HG03196 (cell line): ENCODE data around the gene CLASP1.
"Not testable (repeated sequence)": the region's sequence is repeated elsewhere in the genome, so short reads cannot be mapped to it uniquely, and the experiment has no call there.

Experiments
- ATAC-seq: cut with Tn5 transposase; IDR thresholded peaks from one replicate; pipeline ENCODE4 v1.9.1; 2021; ENCODE audit not compliant: unreplicated experiment

Gene CLASP1

DNA sequence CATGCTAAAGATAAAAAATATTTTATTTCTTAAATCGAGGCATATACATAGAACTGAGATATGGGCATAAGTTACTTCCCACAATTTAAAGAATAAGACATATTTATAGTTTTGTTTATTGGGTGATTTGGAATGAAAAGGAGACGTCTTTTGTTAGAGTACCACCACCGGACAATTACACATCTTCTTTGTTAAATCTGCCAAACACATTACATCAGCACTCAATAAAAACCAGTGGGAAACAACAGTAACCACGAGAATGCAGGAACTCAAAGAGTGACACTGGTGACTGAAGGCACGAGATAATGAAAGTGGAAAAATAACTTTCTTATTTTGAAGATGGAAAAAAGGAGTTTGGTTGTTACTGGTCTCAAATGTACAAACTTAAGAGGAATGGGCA lies 271.6 kb downstream of the CLASP1 start:
- ATAC-seq, result no peak

DNA sequence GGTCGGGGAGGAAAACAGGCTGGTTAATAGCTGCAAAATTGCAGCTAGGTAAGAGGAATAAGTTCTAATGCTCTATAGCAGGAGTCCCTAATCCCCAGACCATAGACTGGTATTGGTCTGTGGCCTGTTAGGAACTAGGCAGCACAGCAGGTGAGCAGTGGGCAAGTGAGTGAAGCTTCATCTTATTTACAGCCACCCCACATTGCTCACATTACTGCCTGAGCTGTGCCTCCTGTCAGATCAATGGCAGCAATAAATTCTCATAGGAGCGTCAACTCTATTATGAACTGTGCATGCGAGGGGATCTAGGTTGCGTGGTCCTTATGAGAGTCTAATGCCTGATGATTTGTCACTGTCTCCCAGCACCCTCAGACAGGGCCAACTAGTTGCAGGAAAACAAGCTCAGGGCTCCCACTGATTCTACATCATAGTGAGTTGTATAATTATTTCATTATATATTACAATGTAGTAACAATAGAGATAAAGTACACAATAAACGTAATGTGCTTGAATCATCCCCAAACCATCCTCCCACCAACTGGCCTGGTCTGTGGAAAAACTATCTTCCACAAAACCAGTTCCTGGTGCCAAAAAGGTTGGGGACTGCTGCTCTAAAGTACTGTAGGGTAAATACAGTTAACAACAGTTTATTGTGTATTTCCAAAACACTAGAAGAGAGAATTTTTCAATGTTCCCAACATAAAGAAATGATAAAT lies 272.6 kb downstream of the CLASP1 start:
- no peak for ATAC-seq

DNA sequence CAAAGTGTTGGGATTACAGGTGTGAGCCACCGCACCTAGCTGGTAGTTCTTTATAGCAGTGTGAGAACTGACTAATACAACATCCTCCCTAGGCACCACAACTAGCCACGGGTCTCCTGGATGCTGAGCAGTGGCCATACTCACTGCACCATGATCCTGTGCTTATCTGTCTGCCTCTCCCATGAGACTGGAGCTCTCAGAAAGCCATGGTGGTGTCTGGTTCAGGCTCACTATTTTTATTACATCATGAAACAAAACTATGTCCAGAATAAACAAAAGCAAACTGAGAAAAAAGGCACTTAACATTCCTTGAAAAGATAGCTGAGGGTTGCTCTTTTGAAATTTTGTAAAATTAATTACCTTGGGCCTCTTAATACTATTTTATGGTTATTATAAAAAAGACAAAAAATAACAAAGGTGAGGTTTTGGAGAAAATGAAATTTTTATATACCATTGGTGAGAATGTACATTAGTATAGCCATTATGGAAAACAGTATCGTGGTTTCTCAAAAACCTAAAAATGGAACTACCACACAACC lies 273.6 kb downstream of the CLASP1 start:
- no peak for ATAC-seq

DNA sequence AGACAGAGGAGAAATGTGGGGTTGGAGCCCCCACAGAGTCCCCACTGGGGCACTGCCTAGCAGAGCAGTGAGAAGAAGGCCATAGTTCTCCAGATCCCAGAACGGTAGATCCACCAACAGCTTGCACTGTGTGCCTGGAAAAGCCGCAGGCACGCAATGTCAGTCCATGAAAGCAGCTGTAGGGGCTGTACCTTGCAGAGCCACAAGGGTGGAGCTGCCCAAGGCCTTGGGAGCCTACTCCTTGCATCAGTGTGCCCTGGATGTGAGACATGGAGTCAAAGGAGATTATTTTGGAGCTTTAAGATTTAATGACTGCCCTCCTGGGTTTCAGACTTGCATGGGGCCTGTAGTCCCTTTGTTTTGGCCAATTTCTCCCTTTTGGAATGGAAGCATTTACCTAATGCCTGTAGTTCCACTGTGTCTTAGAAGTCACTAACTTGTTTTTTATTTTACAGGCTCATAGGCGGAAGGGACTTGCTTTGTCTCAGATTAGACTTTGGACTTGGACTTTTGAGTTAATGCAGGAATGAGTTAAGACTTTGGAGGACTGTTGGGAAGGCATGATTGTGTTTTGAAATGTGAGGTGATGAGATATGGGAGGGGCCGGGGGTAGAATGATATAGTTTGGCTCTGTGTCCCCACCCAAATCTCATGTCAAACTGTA lies 274.7 kb downstream of the CLASP1 start:
- ATAC-seq, result not testable (repeated sequence)

DNA sequence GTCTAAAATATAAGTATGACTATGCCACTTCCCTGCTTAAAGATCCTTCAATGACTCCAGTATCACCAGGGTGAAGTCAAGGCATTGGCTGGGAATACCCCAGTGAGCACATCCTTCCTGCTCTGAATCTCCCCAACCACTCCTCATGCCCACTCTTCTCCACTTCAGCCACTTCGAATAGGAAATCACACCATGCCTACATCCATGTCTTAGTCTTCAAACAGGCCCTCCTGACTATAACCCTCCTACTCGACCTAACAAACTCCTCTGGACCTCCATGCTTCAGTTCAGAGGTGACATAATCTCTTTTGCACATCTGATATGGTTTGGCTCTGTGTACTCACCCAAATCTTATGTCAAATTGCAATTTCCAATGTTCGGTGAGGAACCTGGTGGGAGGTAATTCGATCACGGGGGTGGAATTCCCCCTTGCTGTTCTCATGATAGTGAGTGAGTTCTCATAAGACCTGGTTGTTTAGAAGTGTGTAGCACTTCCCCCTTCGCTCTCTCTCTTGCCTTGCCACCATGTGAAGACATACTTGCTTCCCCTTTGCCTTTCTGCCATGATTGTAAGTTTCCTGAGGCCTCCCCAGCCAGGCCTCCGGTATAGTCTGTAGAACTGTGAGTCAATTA lies 276.4 kb downstream of the CLASP1 start:
- no peak for ATAC-seq

DNA sequence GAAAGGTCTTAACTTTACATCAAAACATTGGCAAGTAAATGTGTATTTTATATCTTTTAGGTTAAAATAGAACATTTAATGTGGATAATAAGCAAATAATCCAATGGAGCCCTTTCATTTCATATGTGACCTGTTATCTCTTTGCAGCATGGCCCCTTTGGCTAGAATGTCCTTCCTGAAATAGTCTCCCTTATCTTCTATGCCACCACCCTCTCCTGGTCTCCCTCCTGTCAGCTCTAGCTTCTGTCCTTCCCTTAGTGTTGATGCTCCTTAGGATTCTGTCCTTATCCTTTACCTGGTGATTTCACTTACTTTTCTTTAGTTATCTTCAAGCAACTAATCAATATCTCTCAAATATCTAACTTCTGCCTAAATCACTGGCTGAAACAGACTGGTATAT lies 277.2 kb downstream of the CLASP1 start:
- no peak for ATAC-seq

DNA sequence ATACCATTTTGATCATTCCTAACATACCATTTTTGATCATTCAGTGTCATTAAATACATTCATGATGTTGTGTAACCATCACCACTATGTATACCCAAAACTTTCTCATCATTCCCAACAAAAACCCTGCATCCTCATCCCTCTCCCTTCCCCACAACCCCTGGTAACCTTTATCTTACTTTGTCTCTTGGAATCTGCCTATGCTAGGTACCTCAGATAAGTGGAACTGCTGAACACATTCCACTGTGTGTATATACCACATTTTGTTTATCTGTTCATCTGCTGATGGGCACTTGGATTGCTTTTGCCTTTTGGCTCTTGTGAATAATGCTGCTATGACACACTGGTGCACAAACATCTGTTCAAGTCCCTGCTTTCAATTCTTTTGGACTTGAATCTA lies 280.4 kb downstream of the CLASP1 start:
- no peak for ATAC-seq

DNA sequence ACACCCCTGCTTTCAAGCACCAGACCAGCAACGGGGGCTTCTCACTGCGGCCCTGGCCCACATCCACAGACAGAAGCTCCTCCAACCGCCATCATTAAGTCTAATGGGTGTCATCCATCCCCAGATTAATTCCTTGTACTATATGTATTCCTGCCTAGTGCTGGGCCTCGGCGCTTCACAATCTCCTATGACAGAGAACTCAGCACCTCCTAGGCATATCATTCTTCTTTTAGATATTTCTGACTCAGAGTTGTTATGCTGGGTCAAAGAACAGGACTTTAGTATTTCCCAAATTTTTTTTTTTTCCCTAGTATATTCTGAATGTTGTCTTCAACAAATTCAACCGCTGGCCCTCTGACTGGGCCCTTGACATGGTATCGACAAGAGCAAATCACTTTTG lies 281.1 kb downstream of the CLASP1 start:
- ATAC-seq, result no peak

DNA sequence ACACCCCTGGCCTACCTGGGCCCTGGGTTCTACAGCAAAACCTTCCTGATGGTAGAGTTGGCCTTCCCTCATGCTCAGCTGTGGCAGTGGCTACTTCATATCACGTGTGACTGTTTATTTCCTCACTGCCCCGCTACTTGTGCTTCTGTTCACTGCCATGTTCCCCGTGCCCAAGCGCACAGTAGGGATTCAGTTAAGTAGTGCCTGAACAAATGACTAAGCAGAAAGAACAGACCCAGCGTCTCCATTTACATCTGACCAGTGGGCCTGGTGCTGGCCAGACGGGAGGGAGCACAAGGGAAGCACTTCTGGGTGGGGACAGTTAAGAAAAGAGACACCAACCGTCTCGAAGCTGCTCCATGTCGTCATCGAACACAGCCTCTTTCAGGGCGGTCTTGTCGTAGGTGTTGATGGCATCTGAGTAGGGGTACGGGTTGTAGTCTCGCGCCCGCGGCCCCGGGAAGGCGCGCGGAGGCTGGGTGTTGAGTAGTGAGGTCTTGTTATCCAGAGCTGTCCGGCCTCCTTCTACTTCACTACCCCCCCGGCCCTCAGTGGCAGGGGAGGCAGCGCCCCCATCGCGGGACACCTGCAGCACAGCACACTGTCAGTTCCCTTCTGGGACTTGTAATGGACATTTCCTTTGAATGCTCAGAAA lies 281.9 kb downstream of the CLASP1 start:
- no peak for ATAC-seq

DNA sequence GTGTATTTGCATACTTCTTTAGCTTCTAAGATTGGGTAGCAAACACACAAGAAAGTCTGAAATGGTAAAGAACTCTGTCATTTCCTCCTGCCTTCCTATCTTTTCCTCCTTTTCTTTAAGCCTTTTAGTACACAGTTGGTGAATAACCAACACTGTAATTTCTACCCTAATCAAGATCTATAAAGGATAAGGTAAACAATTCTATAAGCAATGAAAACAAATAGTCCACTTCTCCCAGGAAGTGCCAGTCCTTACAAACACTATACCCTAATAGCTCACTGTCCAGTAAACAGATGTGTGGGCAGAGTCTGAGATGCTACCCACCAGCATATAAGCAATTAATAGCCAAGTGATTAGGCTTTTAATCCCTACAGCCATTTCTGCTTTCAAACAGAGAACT lies 283.2 kb downstream of the CLASP1 start:
- ATAC-seq, result no peak

DNA sequence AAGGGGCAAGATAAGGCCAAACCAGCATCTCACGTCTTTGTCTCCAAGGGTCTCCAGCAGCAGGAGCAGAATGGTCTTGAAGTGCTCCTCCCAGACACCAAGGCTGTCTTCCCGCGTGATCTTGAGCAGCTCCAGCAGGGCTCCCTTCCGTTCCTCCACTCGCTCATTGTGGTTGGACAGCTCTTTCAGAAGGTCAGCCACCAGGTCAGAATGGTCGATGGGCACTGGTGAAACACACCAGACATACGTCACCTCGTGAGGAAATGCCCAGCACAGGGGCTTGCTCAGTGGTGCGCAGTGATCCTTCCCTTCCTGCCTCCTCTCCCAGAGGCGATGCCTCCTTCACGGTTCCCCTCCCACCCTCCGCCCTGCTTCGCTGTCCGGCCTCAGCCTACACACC lies 284.2 kb downstream of the CLASP1 start:
- ATAC-seq, result no peak

DNA sequence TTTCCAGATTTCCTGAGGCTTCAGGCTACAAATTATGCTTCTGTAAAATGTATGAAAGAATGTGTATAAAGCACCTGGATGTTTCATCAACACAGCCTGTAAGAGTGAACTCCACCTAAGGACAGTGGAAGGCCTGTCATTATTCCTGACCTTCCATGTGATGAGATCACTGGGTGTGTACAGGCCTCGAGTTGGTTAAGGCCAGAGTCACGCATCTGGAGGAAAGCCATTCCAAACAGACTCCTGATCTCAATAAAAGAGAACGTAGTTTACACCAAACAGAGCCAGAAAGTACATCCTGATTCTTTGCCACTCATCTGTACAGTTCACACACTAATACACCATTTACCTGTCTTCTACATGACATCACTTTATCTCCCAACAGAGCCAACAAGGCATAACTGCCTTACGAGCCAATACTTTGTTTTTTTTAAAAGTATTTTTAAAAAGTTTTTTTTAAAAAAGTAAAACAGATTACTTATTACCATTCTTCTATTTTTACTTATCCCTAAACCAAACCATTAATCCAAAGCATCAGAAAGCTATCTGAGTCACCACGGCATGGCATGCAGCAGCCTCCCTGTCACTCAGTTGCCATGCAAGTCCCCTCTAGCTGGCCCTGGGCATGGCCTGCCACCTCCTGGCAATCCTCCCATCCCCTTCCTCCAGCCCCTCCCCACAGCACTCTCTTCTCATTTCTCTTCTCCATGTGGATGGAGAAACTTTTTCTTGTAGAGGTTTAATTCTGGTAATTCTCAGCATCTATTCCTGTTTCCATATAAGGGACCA lies 285.4 kb downstream of the CLASP1 start:
- ATAC-seq, result no peak

DNA sequence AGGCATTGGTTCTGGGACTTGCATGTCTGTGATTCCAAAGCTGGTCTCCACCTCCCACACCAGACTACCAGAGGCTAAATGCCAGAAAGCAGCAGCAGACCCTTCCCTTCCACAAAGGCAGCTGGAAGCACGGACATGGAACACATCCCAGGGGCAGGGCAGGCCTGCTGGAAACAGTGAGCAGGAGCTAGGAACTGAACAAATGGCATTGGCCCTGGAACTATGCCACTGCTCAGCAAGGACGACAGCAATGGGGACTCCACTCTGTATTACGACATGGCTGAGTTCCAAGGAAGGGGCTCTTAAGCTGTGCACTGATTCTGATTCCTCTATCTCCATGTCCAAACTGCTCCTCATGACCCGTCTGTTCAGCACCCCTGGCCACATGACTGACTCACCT lies 286.5 kb downstream of the CLASP1 start:
- no peak for ATAC-seq

DNA sequence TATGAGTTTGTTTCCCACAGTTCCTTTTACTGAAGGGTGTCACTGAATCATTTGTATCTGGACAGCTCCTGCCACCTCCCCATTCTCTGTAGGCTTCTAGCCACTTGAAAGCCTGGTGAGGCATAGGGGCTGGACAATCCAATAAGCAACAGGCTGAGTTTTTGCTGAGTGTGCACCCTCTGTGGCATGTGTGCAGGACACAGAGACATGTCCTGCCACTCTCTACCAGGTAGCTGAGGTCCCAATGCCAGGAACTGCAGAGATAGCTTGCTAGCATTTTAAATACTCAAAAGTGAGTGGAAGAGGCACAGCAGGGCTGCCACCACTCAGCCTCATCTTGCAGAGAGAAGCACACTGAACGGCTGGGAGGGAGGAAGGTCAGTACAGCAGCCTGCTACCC lies 287.0 kb downstream of the CLASP1 start:
- no peak for ATAC-seq

DNA sequence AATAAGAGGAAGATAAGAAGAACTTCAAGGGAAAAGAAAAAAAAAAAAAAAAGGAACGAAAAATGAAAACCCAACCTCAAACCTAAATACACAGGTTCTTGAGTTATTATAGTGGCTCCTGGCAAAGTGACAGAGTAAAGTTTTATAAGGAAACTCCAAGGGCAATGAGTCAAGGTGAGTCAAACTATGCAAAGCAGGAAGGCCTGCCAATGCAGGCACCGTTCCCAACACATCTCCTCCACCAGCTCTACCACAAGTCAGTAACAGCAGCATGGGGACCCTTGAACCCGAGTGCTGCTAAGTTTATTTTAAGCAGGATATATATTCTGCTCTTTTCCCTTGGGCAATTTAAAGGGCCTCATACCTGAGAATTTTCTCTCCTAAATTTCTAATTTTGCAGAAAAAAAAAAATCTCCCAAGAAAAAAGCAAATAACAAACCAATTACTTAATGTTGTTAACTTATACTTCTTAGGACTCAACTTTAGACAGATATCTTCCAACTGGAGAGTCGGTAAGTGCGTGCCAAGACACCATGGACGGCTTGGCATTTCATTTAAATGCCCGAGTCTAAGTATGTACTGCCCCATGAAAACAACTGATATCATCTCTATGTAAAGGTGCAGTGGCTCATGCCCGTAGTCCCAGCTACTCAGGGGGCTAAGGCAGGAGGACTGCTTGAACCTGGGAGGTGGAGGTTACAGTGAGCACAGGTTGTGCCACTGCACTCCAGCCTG lies 288.5 kb downstream of the CLASP1 start:
- ATAC-seq, result no peak

DNA sequence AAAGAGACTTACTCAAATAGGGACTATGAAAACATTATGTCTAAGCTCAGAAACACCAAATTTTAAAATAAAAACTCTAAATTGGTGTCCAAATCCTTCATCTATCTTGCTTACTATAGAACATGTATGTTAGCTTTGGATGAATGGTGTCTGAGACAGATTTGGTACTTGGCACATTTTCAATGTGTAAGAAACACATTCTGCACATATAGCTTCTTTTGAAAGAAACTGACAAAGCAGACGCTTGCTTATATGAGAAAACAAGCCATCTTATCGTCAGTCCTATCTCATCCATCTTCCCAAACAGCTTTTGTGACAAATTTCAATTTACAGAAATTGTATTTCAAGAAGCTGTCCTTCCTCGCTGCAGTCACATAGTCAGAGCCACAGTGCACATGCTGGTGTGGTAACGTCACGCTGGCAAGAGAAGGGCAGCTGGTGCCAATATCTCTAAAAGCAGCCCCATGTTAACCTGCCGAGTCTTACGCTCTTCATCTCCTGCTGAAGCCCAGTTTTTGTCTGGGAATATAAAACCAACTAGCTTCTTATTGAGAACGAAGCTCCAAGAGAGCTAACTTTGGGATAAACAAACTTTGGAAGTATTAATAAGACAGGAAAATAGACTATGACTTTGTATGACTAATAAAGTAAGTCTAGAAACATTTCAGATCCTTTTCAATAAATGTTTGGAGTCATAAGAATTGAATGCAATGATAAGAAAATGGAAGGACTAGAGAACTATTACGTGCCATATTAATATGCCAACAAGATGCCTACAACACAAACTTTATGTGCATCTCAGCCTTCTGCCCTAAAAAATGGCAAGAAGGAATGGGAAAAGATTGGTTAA lies 289.3 kb downstream of the CLASP1 start:
- no peak for ATAC-seq

DNA sequence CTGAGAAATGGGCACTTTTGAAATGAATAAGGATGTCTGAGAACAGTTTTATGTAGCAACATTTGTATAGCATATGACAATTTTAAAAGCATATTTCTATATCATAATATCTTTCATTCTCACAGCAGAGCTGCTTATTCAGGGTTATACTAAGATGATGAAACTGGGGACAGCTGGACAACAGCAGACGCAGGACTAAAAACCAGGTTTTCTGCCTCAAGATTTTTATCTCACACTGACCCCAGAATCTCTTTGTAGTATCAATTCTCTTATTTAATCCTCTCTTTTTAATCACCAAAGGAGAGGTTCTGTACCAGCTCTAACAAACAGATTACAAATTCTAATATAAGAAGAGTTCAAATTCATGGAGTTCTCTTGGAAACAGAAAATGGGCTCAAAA lies 290.1 kb downstream of the CLASP1 start:
- no peak for ATAC-seq

DNA sequence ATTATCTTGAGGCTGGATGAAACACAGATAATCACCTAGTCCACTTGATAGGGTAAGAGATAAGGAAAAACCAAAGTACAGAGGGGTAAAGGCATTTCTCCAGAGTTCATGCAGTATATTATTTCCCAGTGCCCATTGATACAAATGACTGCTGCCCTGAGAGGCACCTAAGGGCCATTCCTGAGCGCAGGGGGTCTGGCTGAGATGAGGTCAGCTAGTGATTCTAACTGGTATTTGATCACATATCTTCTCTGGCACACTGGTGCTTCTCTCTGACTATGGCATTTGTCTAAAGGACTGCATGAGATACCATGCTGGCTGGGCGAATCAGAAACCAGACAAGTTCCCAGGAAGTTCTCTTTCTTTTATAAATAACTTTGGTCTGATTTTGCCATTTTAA lies 291.0 kb downstream of the CLASP1 start:
- ATAC-seq, result no peak

DNA sequence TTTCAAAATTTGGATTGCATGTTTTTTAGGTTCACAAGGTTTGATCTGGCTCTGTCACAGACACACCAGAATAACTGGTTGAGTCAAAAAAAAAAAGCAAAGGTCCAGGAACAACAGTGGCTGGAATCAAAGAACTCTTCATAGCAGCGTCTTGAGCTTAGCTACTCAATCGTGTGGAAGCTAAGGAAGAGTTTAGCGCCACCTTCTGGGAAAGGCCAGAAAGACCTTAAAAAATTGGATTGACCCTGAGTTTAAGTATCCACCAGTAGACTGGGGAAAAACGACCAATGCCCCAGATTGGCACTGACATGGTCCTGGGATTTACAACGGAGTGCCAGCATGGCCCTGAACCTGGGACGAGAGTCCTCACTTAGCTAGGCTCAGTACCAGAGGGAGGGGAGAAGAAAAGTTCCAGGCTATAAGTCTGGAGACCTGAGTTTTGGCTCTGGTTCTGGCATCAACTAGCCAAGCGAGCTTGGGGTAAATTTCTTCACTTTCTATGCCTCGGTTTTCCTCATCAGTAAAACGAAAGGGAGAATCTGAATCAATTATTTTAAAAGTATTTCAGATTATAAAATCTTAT lies 293.1 kb downstream of the CLASP1 start:
- ATAC-seq, result no peak
